ENCODE results near the gene CALB2. TPM values are rescaled to one million over a fixed set of nuclear protein-coding genes. Genes with fewer than 3 reads are reported as not detected.

CALB2 gene
- total RNA-seq, 1 donor from 2014 or later: 0.96 TPM

DNA sequence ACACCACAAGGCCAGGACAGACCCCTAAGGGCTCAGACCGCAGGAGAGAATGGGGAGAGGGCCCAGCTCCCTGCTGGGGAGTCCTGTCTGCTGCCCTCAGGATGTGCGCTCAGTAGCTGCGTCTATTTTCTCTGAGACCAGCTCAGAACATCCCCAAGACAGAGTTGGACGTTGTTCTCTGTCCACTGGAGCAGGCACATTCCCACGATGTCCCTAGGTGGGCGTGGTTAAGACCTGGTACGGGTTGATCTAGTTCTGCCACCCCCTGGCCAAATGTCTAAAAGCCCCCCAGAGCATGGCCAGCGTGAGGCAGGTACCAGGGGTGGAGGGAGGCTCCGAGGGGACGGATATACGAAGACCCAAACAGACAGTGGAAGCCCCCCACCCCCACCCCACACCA, 842 bp upstream of the CALB2 start:
- Mint-ChIP-seq H3K27me3 (peaks cover 67% of the 10 kb centered on the region), H3K9me3 (ENCODE audit: low read depth) (no peaks in the 10 kb centered on the region), H3K27ac (no peak overlapping the region), H3K4me1 (ENCODE audit: low read depth) (peaks cover 2% of the 10 kb centered on the region), H3K4me3 (ENCODE audit: low read depth) (no peak overlapping the region), H3K36me3 (ENCODE audit: insufficient read depth) (no peaks in the 10 kb centered on the region)
- DNase-seq (ENCODE audit: low spot score, unreplicated experiment): no peak
- TF ChIP-seq, protein P1, sequence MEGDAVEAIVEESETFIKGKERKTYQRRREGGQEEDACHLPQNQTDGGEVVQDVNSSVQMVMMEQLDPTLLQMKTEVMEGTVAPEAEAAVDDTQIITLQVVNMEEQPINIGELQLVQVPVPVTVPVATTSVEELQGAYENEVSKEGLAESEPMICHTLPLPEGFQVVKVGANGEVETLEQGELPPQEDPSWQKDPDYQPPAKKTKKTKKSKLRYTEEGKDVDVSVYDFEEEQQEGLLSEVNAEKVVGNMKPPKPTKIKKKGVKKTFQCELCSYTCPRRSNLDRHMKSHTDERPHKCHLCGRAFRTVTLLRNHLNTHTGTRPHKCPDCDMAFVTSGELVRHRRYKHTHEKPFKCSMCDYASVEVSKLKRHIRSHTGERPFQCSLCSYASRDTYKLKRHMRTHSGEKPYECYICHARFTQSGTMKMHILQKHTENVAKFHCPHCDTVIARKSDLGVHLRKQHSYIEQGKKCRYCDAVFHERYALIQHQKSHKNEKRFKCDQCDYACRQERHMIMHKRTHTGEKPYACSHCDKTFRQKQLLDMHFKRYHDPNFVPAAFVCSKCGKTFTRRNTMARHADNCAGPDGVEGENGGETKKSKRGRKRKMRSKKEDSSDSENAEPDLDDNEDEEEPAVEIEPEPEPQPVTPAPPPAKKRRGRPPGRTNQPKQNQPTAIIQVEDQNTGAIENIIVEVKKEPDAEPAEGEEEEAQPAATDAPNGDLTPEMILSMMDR (IDR thresholded peaks at IDR 0.05; ENCODE audit: unreplicated experiment): no peak

- Mint-ChIP-seq H3K9me3 (ENCODE audit: low read depth) (no peaks in the 10 kb centered on the region), H3K4me1 (ENCODE audit: low read depth) (peaks cover 2% of the 10 kb centered on the region), H3K36me3 (ENCODE audit: insufficient read depth) (no peaks in the 10 kb centered on the region), H3K27ac (no peak overlapping the region), H3K27me3 (peaks cover 64% of the 10 kb centered on the region), H3K4me3 (ENCODE audit: low read depth) (no peak overlapping the region)
- DNase-seq (ENCODE audit: low spot score, unreplicated experiment): no peak
- TF ChIP-seq, protein P1 (IDR thresholded peaks at IDR 0.05; ENCODE audit: unreplicated experiment): no peak
Observed at GRCh38 chr16:71359431-71359830, 908 bp downstream of the CALB2 start.

DNA sequence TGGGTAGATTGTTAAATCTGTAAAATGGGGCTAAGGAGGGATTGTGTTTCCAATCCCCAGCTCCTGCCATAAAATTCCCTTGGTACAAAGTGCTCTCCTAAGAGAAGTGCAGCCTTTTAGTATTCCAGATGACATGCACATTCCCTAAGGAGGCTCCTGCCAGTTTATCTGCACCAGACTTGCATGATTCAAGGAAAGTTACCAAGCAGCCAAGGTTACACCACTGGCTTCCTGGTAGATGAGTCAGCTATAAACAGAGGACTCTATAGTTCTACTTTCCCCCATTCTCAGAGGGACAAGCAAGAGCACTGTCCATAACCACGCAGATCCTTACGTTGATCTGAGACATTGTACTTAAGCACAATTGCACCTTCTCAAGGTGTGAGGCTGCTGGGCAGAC, 1.9 kb downstream of the CALB2 start:
- no peak overlapping the region for H3K27ac Mint-ChIP-seq
- no peak for DNase-seq (ENCODE audit: low spot score, unreplicated experiment)
- H3K27me3 Mint-ChIP-seq: peaks cover 63% of the 10 kb centered on the region
- peaks cover 2% of the 10 kb centered on the region for H3K4me1 Mint-ChIP-seq (ENCODE audit: low read depth)
- H3K4me3 Mint-ChIP-seq (ENCODE audit: low read depth): no peak overlapping the region
- no peaks in the 10 kb centered on the region for H3K9me3 Mint-ChIP-seq (ENCODE audit: low read depth)
- TF ChIP-seq, protein P1 (IDR thresholded peaks at IDR 0.05; ENCODE audit: unreplicated experiment): no peak
- H3K36me3 Mint-ChIP-seq (ENCODE audit: insufficient read depth): no peaks in the 10 kb centered on the region

- DNase-seq (ENCODE audit: low spot score, unreplicated experiment): no peak
- Mint-ChIP-seq H3K4me3 (ENCODE audit: low read depth) (no peak overlapping the region), H3K4me1 (ENCODE audit: low read depth) (no peaks in the 10 kb centered on the region), H3K9me3 (ENCODE audit: low read depth) (no peaks in the 10 kb centered on the region), H3K27me3 (peaks cover 42% of the 10 kb centered on the region), H3K27ac (no peak overlapping the region), H3K36me3 (ENCODE audit: insufficient read depth) (no peaks in the 10 kb centered on the region)
- TF ChIP-seq, protein P1 (IDR thresholded peaks at IDR 0.05; ENCODE audit: unreplicated experiment): no peak
Observed at GRCh38 chr16:71364133-71364681, 5.7 kb downstream of the CALB2 start.

DNA sequence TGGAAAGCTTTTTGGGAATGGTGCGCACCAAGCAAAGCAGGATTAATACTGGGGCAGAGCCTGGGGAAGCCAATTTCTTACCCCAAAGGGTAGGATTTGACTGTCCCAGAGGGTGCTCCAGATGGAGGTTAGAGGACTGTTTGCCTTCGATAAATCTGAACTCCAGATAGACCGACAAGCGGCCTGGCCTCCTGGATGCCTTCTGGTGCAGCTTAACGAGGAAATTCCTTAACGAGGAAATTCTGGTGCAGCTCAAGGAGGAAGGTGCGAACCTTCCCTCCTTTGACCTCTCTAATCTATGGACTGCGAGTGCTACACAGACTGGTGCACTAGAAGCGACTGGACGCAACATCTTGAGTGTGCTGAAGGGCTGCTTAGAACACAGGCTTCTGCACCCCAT, 6.5 kb downstream of the CALB2 start:
- Mint-ChIP-seq H3K4me3 (ENCODE audit: low read depth) (no peak overlapping the region), H3K36me3 (ENCODE audit: insufficient read depth) (no peaks in the 10 kb centered on the region), H3K4me1 (ENCODE audit: low read depth) (no peaks in the 10 kb centered on the region), H3K9me3 (ENCODE audit: low read depth) (no peaks in the 10 kb centered on the region), H3K27me3 (peaks cover 41% of the 10 kb centered on the region), H3K27ac (no peak overlapping the region)
- TF ChIP-seq, protein P1 (IDR thresholded peaks at IDR 0.05; ENCODE audit: unreplicated experiment): no peak
- DNase-seq (ENCODE audit: low spot score, unreplicated experiment): no peak

All from progenitor cell of endocrine pancreas (in vitro differentiated cells).